H9 (cell line): Measurements from ENCODE around the gene DTNB. TPM values are rescaled to one million over a fixed set of nuclear protein-coding genes. Genes with fewer than 3 reads are reported as not detected.

ENCODE experiments used
- DNase-seq: peaks from one replicate; pipeline ENCODE4 v3.0.0-alpha.2; 2017
- H2AFZ ChIP-seq: one replicate; pipeline ENCODE4 v1.6.1; 2013; ENCODE audit warnings: mild to moderate bottlenecking, low read length, control low read depth, moderate library complexity
- H2AK5ac ChIP-seq: 2 replicates; pipeline ENCODE4 v1.6.1; 2013; ENCODE audit warnings: low read length, control low read depth, mixed read lengths; ENCODE audit not compliant: insufficient read length
- H2BK120ac ChIP-seq: one replicate; pipeline ENCODE4 v1.6.1; 2013; ENCODE audit warnings: low read depth, mild to moderate bottlenecking, low read length, control low read depth, inconsistent platforms; ENCODE audit not compliant: poor library complexity, severe bottlenecking
- H2BK12ac ChIP-seq: 2 replicates; pipeline ENCODE4 v1.6.1; 2013; ENCODE audit warnings: low read length, control low read depth, mixed read lengths, low read depth; ENCODE audit not compliant: insufficient read length
- H2BK15ac ChIP-seq: 2 replicates; pipeline ENCODE4 v1.6.1; 2013; ENCODE audit warnings: low read depth, low read length, control low read depth
- H2BK20ac ChIP-seq: one replicate; pipeline ENCODE4 v1.6.1; 2013; ENCODE audit warnings: low read depth, mild to moderate bottlenecking, low read length, control low read depth, inconsistent platforms; ENCODE audit not compliant: poor library complexity, severe bottlenecking
- H2BK5ac ChIP-seq: 2 replicates; pipeline ENCODE4 v1.6.1; 2013; ENCODE audit warnings: low read length, control low read depth, mixed read lengths; ENCODE audit not compliant: insufficient read length
- H3K14ac ChIP-seq: 2 replicates; pipeline ENCODE4 v1.6.1; 2013; ENCODE audit warnings: low read length, control low read depth; ENCODE audit not compliant: insufficient read depth
- H3K18ac ChIP-seq: 2 replicates; pipeline ENCODE4 v1.6.1; 2013; ENCODE audit warnings: low read depth, mild to moderate bottlenecking, mixed read lengths, low read length, control low read depth; ENCODE audit not compliant: insufficient read length
- H3K23ac ChIP-seq: 2 replicates; pipeline ENCODE4 v1.6.1; 2013; ENCODE audit warnings: low read length, control low read depth, mixed read lengths, low read depth; ENCODE audit not compliant: insufficient read length
- H3K23me2 ChIP-seq: 2 replicates; pipeline ENCODE4 v1.6.1; 2013; ENCODE audit warnings: low read depth, mild to moderate bottlenecking, mixed read lengths, low read length, control low read depth; ENCODE audit not compliant: insufficient read length, poor library complexity, severe bottlenecking
- H3K27ac ChIP-seq: 2 replicates; pipeline ENCODE4 v1.5.1; 2013; ENCODE audit warnings: low read length, control low read depth, mixed read lengths, low read depth; ENCODE audit not compliant: insufficient read length
- H3K27me3 ChIP-seq: 2 replicates; pipeline ENCODE4 v1.6.1; 2013; ENCODE audit warnings: low read length, control low read depth, inconsistent platforms; ENCODE audit not compliant: insufficient read depth
- H3K4ac ChIP-seq: 2 replicates; pipeline ENCODE4 v1.6.1; 2013; ENCODE audit warnings: low read depth, mild to moderate bottlenecking, control low read depth, inconsistent platforms, low read length, moderate library complexity
- H3K4me1 ChIP-seq: 2 replicates; pipeline ENCODE4 v1.6.1; 2013; ENCODE audit warnings: low read length, control low read depth, inconsistent platforms; ENCODE audit not compliant: insufficient read depth
- H3K4me2 ChIP-seq: 2 replicates; pipeline ENCODE4 v1.6.1; 2013; ENCODE audit warnings: low read length, control low read depth, mixed read lengths; ENCODE audit not compliant: insufficient read length, insufficient read depth
- H3K56ac ChIP-seq: 2 replicates; pipeline ENCODE4 v1.6.1; 2013; ENCODE audit warnings: low read depth, mild to moderate bottlenecking, mixed read lengths, low read length, control low read depth; ENCODE audit not compliant: insufficient read length
- H3K79me1 ChIP-seq: 2 replicates; pipeline ENCODE4 v1.6.1; 2013; ENCODE audit warnings: low read depth, mild to moderate bottlenecking, moderate library complexity, low read length, control low read depth, inconsistent platforms; ENCODE audit not compliant: insufficient read depth, poor library complexity, severe bottlenecking
- H3K79me2 ChIP-seq: 2 replicates; pipeline ENCODE4 v1.6.1; 2013; ENCODE audit warnings: low read length, control low read depth, inconsistent platforms; ENCODE audit not compliant: insufficient read depth
- H3K9ac ChIP-seq: 2 replicates; pipeline ENCODE4 v1.6.1; 2013; ENCODE audit warnings: low read length, control low read depth, mixed read lengths; ENCODE audit not compliant: insufficient read length; ENCODE audit errors: extremely low read depth
- H3K9me3 ChIP-seq: one replicate; pipeline ENCODE4 v1.6.1; 2013; ENCODE audit warnings: low read depth, low read length, inconsistent platforms; ENCODE audit not compliant: control insufficient read depth
- H3T11ph ChIP-seq: one replicate; pipeline ENCODE4 v1.6.1; 2013; ENCODE audit warnings: mild to moderate bottlenecking, low read length, control low read depth, inconsistent platforms
- H4K20me1 ChIP-seq: one replicate; pipeline ENCODE4 v1.6.1; 2013; ENCODE audit not compliant: control insufficient read depth, insufficient read length, insufficient read depth
- H4K5ac ChIP-seq: 2 replicates; pipeline ENCODE4 v1.6.1; 2013; ENCODE audit warnings: low read depth, mild to moderate bottlenecking, mixed read lengths, low read length, control low read depth; ENCODE audit not compliant: insufficient read length
- H4K8ac ChIP-seq: replicated peaks from 2 replicates; pipeline ENCODE4 v1.6.1; 2013; ENCODE audit warnings: low read length, control low read depth, mixed read lengths, low read depth; ENCODE audit not compliant: insufficient read length
- H4K91ac ChIP-seq: 2 replicates; pipeline ENCODE4 v1.6.1; 2013; ENCODE audit warnings: low read depth, mild to moderate bottlenecking, moderate library complexity, mixed read lengths, low read length, control low read depth; ENCODE audit not compliant: insufficient read length
- H3K27ac Mint-ChIP-seq, 3 experiments: 2 replicates in 2 of 3; 3 replicates in 1 of 3; pipeline ENCODE4 v1.8.0; 2020 to 2021; ENCODE audit warnings: mixed read lengths in 3 of 3, mild to moderate bottlenecking in 1 of 3, moderate library complexity in 1 of 3
- H3K27me3 Mint-ChIP-seq: 2 replicates; pipeline ENCODE4 v1.8.0; 2021; ENCODE audit warnings: low read depth, mild to moderate bottlenecking, moderate library complexity, mixed read lengths
- H3K36me3 Mint-ChIP-seq, 3 experiments: 2 replicates in 2 of 3; 3 replicates in 1 of 3; pipeline ENCODE4 v1.8.0; 2020 to 2021; ENCODE audit warnings: low read depth in 3 of 3, mixed read lengths in 3 of 3; ENCODE audit not compliant: insufficient read depth in 1 of 3
- H3K4me1 Mint-ChIP-seq, 2 experiments: 2 replicates each; pipeline ENCODE4 v1.8.0; 2020; ENCODE audit warnings: mixed read lengths in 2 of 2
- H3K4me3 Mint-ChIP-seq, 2 experiments: 2 replicates in 1 of 2; 3 replicates in 1 of 2; pipeline ENCODE4 v1.8.0; 2020 to 2021; ENCODE audit warnings: mild to moderate bottlenecking in 2 of 2, mixed read lengths in 2 of 2, moderate library complexity in 1 of 2
- H3K9me3 Mint-ChIP-seq, 2 experiments: 2 replicates in 1 of 2; 3 replicates in 1 of 2; pipeline ENCODE4 v1.8.0; 2020; ENCODE audit warnings: mild to moderate bottlenecking in 2 of 2, mixed read lengths in 2 of 2, moderate library complexity in 1 of 2
- WGBS: extraction: QIAGEN DNeasy Blood & Tissue Kit; methylation state at CpG from one replicate; pipeline ENCODE4 v1.1.7; 2013; ENCODE audit warnings: missing lambda C conversion rate, low lambda C conversion rate, mixed read lengths; ENCODE audit not compliant: insufficient read length; ENCODE audit errors: extremely low coverage; 5-methylcytosine and 5-hydroxymethylcytosine counted together
- total RNA-seq: library from RNA; stranded (reverse); gene quantifications from 2 replicates; pipeline ENCODE4 v1.2.1, GENCODE V29; 2021
- TF ChIP-seq, protein P1 (sequence below): fragments of 200-600 bp; sonication (generic); conservative IDR thresholded peaks from 3 replicates; pipeline ENCODE4 v1.8.0; 2021; ENCODE audit warnings: antibody characterized with exemption, mild to moderate bottlenecking

DTNB gene
- total RNA-seq, 1 experiment from 2014 or later: 26.7 TPM

DNA sequence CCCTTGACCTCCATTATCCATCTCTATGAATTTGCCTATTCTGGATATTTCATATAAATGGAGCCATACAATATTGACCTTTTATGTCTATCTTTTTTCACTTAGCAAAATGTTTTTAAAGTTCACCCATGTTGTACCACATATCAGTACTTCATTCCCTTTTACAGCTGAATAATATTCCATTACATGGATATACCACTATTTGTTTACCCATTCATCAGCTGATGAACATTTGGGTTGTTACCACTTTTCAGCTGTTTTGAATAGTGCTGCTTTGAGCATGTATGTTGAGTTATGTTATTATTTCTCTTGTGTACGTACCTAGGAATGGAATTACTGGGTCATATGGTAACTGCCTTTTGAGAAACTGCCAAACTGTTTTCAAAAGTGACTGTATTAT, 238.0 kb downstream of the DTNB start:
- H2BK20ac ChIP-seq: no peak overlapping the region
- no peak overlapping the region for H3K18ac ChIP-seq
- no peaks in the 10 kb centered on the region for H3K23me2 ChIP-seq
- H3K4me1 ChIP-seq: no peaks in the 10 kb centered on the region
- no peak overlapping the region for H3K27ac Mint-ChIP-seq
- H3K4me2 ChIP-seq: no peak overlapping the region
- no peak overlapping the region for H2BK5ac ChIP-seq
- no peak overlapping the region for H4K8ac ChIP-seq
- no peak overlapping the region for H3K14ac ChIP-seq
- no peak overlapping the region for H2AK5ac ChIP-seq
- no peak overlapping the region for H3K23ac ChIP-seq
- H3K79me2 ChIP-seq: no peaks in the 10 kb centered on the region
- H3K79me1 ChIP-seq: no peaks in the 10 kb centered on the region
- H3K27ac ChIP-seq: no peak overlapping the region
- H3K56ac ChIP-seq: no peak overlapping the region
- H3K36me3 Mint-ChIP-seq: peaks cover 8 to 11% (median 9%) of the 10 kb centered on the region in 3 experiments; a peak in 6 of 7 replicates
- no peaks in the 10 kb centered on the region for H3K27me3 ChIP-seq
- H3K4ac ChIP-seq: no peak overlapping the region
- no peak overlapping the region for H2BK120ac ChIP-seq
- H3K4me3 Mint-ChIP-seq: no peak overlapping the region
- peaks cover 18% of the 10 kb centered on the region in 2 experiments for H3K4me1 Mint-ChIP-seq
- H4K5ac ChIP-seq: no peak overlapping the region
- H3K9ac ChIP-seq: no peak overlapping the region
- no peak overlapping the region for H2BK12ac ChIP-seq
- no peak for DNase-seq
- H2AFZ ChIP-seq: no peak overlapping the region
- H3K9me3 Mint-ChIP-seq: peaks cover 4 to 9% of the 10 kb centered on the region in 2 experiments; a peak in 1 of 5 replicates
- H4K91ac ChIP-seq: no peak overlapping the region
- no CpG with 5 or more reads among the region's 1 CpG for WGBS
- no peaks in the 10 kb centered on the region for H3K27me3 Mint-ChIP-seq
- H3T11ph ChIP-seq: no peak overlapping the region
- no peak overlapping the region for H2BK15ac ChIP-seq
- H3K9me3 ChIP-seq: no peaks in the 10 kb centered on the region
- TF ChIP-seq, protein P1, sequence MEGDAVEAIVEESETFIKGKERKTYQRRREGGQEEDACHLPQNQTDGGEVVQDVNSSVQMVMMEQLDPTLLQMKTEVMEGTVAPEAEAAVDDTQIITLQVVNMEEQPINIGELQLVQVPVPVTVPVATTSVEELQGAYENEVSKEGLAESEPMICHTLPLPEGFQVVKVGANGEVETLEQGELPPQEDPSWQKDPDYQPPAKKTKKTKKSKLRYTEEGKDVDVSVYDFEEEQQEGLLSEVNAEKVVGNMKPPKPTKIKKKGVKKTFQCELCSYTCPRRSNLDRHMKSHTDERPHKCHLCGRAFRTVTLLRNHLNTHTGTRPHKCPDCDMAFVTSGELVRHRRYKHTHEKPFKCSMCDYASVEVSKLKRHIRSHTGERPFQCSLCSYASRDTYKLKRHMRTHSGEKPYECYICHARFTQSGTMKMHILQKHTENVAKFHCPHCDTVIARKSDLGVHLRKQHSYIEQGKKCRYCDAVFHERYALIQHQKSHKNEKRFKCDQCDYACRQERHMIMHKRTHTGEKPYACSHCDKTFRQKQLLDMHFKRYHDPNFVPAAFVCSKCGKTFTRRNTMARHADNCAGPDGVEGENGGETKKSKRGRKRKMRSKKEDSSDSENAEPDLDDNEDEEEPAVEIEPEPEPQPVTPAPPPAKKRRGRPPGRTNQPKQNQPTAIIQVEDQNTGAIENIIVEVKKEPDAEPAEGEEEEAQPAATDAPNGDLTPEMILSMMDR: no peak
- H4K20me1 ChIP-seq: no peaks in the 10 kb centered on the region
